Ovary (tissue), 9 donors: ENCODE data around the gene PAM16. TPM values are rescaled to one million over a fixed set of nuclear protein-coding genes. Genes with fewer than 3 reads are reported as not detected.
"Not testable (repeated sequence)": the region's sequence is repeated elsewhere in the genome, so short reads cannot be mapped to it uniquely, and the experiment has no call there.

Source experiments
- DNase-seq, 5 donors: peaks; one replicate each; pipeline ENCODE4 v3.0.0-alpha.2; 2019 to 2020
- H3K27ac ChIP-seq, 2 donors: fragments of 200-600 bp; one replicate each; pipeline versions ENCODE4 v1.5.1 to v1.8.0; 2019 to 2022
- H3K27me3 ChIP-seq: fragments of 200-600 bp; one replicate; pipeline ENCODE4 v1.8.0; 2022
- H3K36me3 ChIP-seq: fragments of 200-600 bp; sonication (generic); one replicate; pipeline ENCODE4 v1.5.1; 2019
- H3K4me1 ChIP-seq: one replicate; pipeline ENCODE4 v1.8.1; 2013; ENCODE audit warnings: mild to moderate bottlenecking, moderate library complexity; ENCODE audit not compliant: insufficient read depth
- H3K4me3 ChIP-seq: fragments of 200-600 bp; sonication (generic); one replicate; pipeline ENCODE4 v1.5.1; 2017
- H3K9me3 ChIP-seq, 2 donors: fragments of 200-600 bp in 1 of 2; sonication (generic) in 1 of 2; one replicate each; pipeline versions ENCODE4 v1.5.1 to v1.8.1; 2013 to 2019; ENCODE audit warnings: mild to moderate bottlenecking in 1 of 2, moderate library complexity in 1 of 2
- CTCF ChIP-seq, 3 donors: fragments of 450-650 bp in 2 of 3; fragments of 200-600 bp in 1 of 3; IDR thresholded peaks; one replicate each; pipeline versions ENCODE4 v1.5.1 to v1.8.0; 2016 to 2022; ENCODE audit warnings: antibody characterized with exemption in 3 of 3, mild to moderate bottlenecking in 1 of 3
- EP300 ChIP-seq: sonication (generic); formaldehyde crosslinking; IDR thresholded peaks from one replicate; pipeline ENCODE4 v1.6.1; 2017; ENCODE audit warnings: antibody characterized with exemption
- POLR2A ChIP-seq: fragments of 450-650 bp; IDR thresholded peaks from one replicate; pipeline ENCODE4 v1.6.1; 2017; ENCODE audit warnings: antibody characterized with exemption, mild to moderate bottlenecking, moderate library complexity
- WGBS, 3 donors: extraction: QIAGEN DNeasy Blood & Tissue Kit in 1 of 3; methylation state at CpG; one replicate each; pipeline versions ENCODE4 v1.1.5 to v1.1.7; 2013 to 2017; 5-methylcytosine and 5-hydroxymethylcytosine counted together
- intact Hi-C, 4 donors: fragments of 100-400 bp; cut with DNase I; formaldehyde crosslinking; loops; one replicate each; pipeline versions ENCODE4 v1.11.0 to v1.15.1; 2022 to 2023
- polyA plus RNA-seq, 2 donors: library from polyadenylated mRNA; stranded (reverse); fragments of 200-250 nt in 1 of 2; fragments of 350-450 nt in 1 of 2; fragmentation: Illumina TruSeq in 1 of 2; extraction: RNeasy Lipid Tissue Mini Kit (QIAGEN cat#74804) in 1 of 2; gene quantifications; one replicate each; pipeline ENCODE4 v1.2.3, GENCODE V29; 2013 to 2014
- total RNA-seq, 7 donors: library from RNA; depleted of rRNA in 2 of 7; stranded (reverse); fragments of >200 nt in 2 of 7; fragmentation: NEBNext Ultra II Directional in 3 of 7; extraction: Animal tissue kit (Norgen Biotek cat#: 25700) in 3 of 7; gene quantifications; one replicate each; pipeline versions ENCODE4 v1.1.0 to v1.2.4, GENCODE V29; 2016 to 2023
- donor health status: DM: no; HTN: no; CAD: no; lungs with moderate emphysema.
- donor health status: DM: no; HTN: no; CAD: no.
- donor health status: Bipolar disorder and iron deficiency.
- donor health status: DM: yes; HTN: yes; CAD: no.
- donor health status: DM: no; HTN: no; CAD: no.
- donor health status: DM: yes; HTN: yes; CAD: no.

PAM16 gene
- total and polyA plus RNA-seq, 9 donors: 18.5 to 47.2 (median 35.7) TPM

- peak in 1 of 5 donors; percentile 62 for DNase-seq
- H3K4me3 ChIP-seq: no peak overlapping the region
- no peaks in the 10 kb centered on the region for H3K27me3 ChIP-seq
- peak overlapping the region in 1 of 2 donors; percentile 18 for H3K27ac ChIP-seq
- intact Hi-C loops: no loop called here
- H3K9me3 ChIP-seq: no peaks in the 10 kb centered on the region
- peaks cover 18% of the 10 kb centered on the region for H3K4me1 ChIP-seq
- TF ChIP-seq POLR2A (no peak), CTCF (IDR thresholded peaks at IDR 0.05) (no peak), EP300 (no peak)
- H3K36me3 ChIP-seq: no peaks in the 10 kb centered on the region
- WGBS, 3 donors: 28 to 35% (median 33%) methylated on average over 17 of the region's 17 CpGs
Observed at GRCh38 chr16:4347765-4348509, 3.2 kb downstream of the PAM16 start.

- H3K4me1 ChIP-seq: peaks cover 18% of the 10 kb centered on the region
- H3K27ac ChIP-seq: peak overlapping the region in 1 of 2 donors; percentile 18
- TF ChIP-seq POLR2A (no peak), EP300 (no peak), CTCF (IDR thresholded peaks at IDR 0.05) (no peak)
- H3K9me3 ChIP-seq: no peaks in the 10 kb centered on the region
- no peaks in the 10 kb centered on the region for H3K36me3 ChIP-seq
- H3K4me3 ChIP-seq: no peak overlapping the region
- no peak for DNase-seq
- intact Hi-C loops: no loop called here
- WGBS, 3 donors: 82 to 87% (median 83%) methylated on average over 8 of the region's 8 CpGs
- H3K27me3 ChIP-seq: no peaks in the 10 kb centered on the region
Observed at GRCh38 chr16:4347010-4347409, 4.1 kb downstream of the PAM16 start.

GRCh38 chr16:4345836-4346781 is 5.0 kb downstream of the PAM16 start:
- TF ChIP-seq POLR2A: no peak
- TF ChIP-seq CTCF (IDR thresholded peaks at IDR 0.05): no peak
- no peak for TF ChIP-seq EP300
- no peak overlapping the region for H3K27ac ChIP-seq
- 61 to 71% (median 66%) methylated on average over 14 of the region's 14 CpGs for WGBS, 3 donors

GRCh38 chr16:4344983-4345835 is 5.9 kb downstream of the PAM16 start:
- H3K27ac ChIP-seq: no peak overlapping the region
- DNase-seq: no peak
- no peak for TF ChIP-seq CTCF (IDR thresholded peaks at IDR 0.05)

More at GRCh38 chr16:4345836-4346781, 5.0 kb downstream of the PAM16 start:
- H3K36me3 ChIP-seq: no peaks in the 10 kb centered on the region
- H3K4me3 ChIP-seq: no peak overlapping the region
- peaks cover 18% of the 10 kb centered on the region for H3K4me1 ChIP-seq
- H3K9me3 ChIP-seq: no peaks in the 10 kb centered on the region
- H3K27me3 ChIP-seq: no peaks in the 10 kb centered on the region
- DNase-seq: no peak
- intact Hi-C loops: no loop called here

GRCh38 chr16:4344300-4344982 is 6.7 kb downstream of the PAM16 start:
- H3K4me1 ChIP-seq: peaks cover 20% of the 10 kb centered on the region
- H3K27me3 ChIP-seq, H3K4me3 ChIP-seq, H3K36me3 ChIP-seq, DNase-seq, H3K27ac ChIP-seq, H3K9me3 ChIP-seq: not testable (repeated sequence)
- intact Hi-C loops: loop anchor here in 1 of 4 donors (5.0 kb wide), 1 partner anchor 152 kb away; no protein-coding TSS in a partner anchor
- WGBS, 3 donors: 51 to 72% (median 64%) methylated on average over 6 to 10 of the region's 10 CpGs

More at GRCh38 chr16:4344983-4345835, 5.9 kb downstream of the PAM16 start:
- Histone ChIP-seq H3K36me3 (no peaks in the 10 kb centered on the region), H3K9me3 (no peaks in the 10 kb centered on the region), H3K27me3 (no peaks in the 10 kb centered on the region), H3K4me1 (peaks cover 15% of the 10 kb centered on the region), H3K4me3 (no peak overlapping the region)
- WGBS, 3 donors: 81 to 86% (median 84%) methylated on average over 26 of the region's 26 CpGs
- intact Hi-C loops: loop anchor here in 1 of 4 donors (5.0 kb wide), 1 partner anchor 153 kb away; no protein-coding TSS in a partner anchor
